Sigmoid colon (tissue), 4 donors: ENCODE measurements around the gene GPR3.

Experiments used
- EP300 ChIP-seq, 4 donors: sonication (generic); formaldehyde crosslinking; IDR thresholded peaks; one replicate each; pipeline ENCODE4 v1.6.1; 2017; ENCODE audit warnings: antibody characterized with exemption in 4 of 4
- POLR2A ChIP-seq, 2 donors: fragments of 450-650 bp; IDR thresholded peaks; one replicate each; pipeline ENCODE4 v1.6.1; 2016; ENCODE audit warnings: antibody characterized with exemption in 2 of 2, mild to moderate bottlenecking in 2 of 2, moderate library complexity in 2 of 2
- POLR2AphosphoS5 ChIP-seq, 4 donors: sonication (generic); formaldehyde crosslinking; IDR thresholded peaks; one replicate each; pipeline ENCODE4 v1.6.1; 2017; ENCODE audit warnings: antibody characterized with exemption in 4 of 4
- TF ChIP-seq, protein P1 (sequence below), 4 experiments: fragments of 450-650 bp in 3 of 4; fragments of 200-600 bp in 1 of 4; IDR thresholded peaks; one replicate each; pipeline ENCODE4 v1.5.1; 2016 to 2019; ENCODE audit warnings: antibody characterized with exemption in 4 of 4, mild to moderate bottlenecking in 3 of 4, moderate library complexity in 2 of 4

DNA sequence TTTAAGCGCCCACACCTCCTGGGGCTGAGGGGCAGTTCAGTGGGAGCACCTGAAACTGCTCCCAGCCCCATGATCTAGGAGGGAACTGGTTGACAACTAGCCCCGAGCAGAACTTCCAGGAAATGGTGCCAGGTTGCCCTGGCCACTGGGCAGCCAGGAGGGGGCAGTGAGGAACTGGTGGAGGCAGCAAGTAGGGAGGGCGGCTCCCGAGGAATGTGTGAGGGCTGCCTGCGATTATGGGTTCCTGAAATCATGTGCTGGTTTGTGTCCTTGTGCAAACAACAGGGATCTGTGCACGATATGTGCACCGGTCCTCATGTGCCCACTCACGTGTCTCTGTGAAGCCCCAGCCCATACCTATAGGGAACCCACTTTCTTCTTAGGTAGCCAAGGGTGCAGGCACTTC is 9.9 kb downstream of the GPR3 start:
- TF ChIP-seq, protein P1, sequence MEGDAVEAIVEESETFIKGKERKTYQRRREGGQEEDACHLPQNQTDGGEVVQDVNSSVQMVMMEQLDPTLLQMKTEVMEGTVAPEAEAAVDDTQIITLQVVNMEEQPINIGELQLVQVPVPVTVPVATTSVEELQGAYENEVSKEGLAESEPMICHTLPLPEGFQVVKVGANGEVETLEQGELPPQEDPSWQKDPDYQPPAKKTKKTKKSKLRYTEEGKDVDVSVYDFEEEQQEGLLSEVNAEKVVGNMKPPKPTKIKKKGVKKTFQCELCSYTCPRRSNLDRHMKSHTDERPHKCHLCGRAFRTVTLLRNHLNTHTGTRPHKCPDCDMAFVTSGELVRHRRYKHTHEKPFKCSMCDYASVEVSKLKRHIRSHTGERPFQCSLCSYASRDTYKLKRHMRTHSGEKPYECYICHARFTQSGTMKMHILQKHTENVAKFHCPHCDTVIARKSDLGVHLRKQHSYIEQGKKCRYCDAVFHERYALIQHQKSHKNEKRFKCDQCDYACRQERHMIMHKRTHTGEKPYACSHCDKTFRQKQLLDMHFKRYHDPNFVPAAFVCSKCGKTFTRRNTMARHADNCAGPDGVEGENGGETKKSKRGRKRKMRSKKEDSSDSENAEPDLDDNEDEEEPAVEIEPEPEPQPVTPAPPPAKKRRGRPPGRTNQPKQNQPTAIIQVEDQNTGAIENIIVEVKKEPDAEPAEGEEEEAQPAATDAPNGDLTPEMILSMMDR (IDR thresholded peaks at IDR 0.05), result peak; percentile 14 to 60 (median 44)
- TF ChIP-seq POLR2A (IDR thresholded peaks at IDR 0.05) (no peak), POLR2AphosphoS5 (IDR thresholded peaks at IDR 0.05) (peak; percentile 16 to 61 (median 50)), EP300 (IDR thresholded peaks at IDR 0.05) (no peak)
